GM10266 (cell line): ENCODE data around the gene WDFY2.

Experiments used
- DNase-seq: peaks from one replicate; pipeline ENCODE4 v3.0.0; 2012; ENCODE audit errors: extremely low spot score
- CTCF ChIP-seq: IDR thresholded peaks from 2 replicates; pipeline ENCODE4 v1.5.1; 2012; ENCODE audit warnings: mild to moderate bottlenecking, low read depth; ENCODE audit not compliant: control insufficient read depth, insufficient read depth; ENCODE audit errors: missing control alignments

Gene WDFY2

GRCh38 chr13:51614350-51614786, 30.1 kb downstream of the WDFY2 start:
- DNase-seq = peak; percentile 44
- no peak for TF ChIP-seq CTCF

DNA sequence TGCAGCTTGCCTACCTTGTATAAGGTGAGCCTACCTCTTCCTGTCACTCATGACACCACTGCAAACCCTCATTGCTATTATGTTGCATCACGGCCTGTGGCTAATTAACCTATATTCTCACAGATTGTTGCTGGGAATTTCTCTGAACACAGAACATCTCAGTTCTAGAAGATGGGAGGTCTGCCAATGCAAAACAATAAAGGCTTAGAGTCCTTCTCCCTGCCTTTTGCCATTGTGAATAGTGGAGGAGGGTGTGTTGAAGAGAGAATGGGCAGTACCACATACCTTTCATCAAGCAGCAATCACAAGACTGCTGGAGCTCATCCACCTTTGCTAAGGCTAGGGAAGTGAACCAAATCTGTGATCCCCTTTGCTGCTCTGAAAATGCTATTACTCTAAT, 34.4 kb downstream of the WDFY2 start:
- DNase-seq = no peak
- no peak for TF ChIP-seq CTCF

GRCh38 chr13:51619614-51620013, 35.4 kb downstream of the WDFY2 start:
- no peak for DNase-seq

DNA sequence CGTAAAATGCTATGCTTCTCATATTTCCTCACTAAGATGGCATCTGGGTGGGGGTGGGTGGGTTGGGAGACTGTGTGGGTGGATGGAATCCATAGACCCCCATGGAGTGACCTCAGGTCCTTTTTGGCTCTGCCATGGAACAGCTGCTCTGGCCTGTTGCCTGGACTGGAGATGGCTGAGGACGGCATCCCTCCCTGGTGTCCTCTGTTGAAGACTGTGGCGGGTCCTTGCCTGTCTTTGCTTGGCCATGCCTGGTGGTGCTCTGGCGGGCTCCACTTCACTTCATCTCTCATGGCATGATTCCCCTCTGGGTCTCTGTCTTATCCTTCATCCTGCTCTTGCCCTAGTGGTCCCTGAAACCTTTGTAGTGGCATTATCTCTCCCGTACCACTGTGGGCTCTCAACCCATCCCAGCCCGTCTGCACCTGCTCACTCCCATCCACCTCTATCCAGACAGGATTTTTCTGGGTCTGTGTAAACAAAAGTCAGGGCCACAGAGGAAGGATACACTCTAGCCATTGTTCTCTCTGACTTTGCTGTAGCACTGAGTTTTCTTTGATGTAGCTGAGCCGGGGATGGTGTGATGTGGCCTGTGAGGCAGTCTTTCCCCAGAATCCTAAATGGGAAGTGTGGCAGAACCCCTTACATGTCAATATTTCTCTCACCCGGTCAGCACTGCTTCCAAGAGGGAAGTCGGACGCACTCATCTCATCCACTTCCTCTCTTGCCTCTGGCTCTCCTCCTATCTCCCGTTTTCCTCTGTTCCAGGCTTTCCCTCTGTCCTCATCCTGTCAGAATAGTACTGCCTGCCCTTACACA, 36.1 kb downstream of the WDFY2 start:
- no peak for TF ChIP-seq CTCF
- no peak for DNase-seq

More at GRCh38 chr13:51619614-51620013, 35.4 kb downstream of the WDFY2 start:
- TF ChIP-seq CTCF = no peak

- TF ChIP-seq CTCF = no peak
Measured at GRCh38 chr13:51621602-51622001, 37.3 kb downstream of the WDFY2 start.

GRCh38 chr13:51623473-51623872, 39.2 kb downstream of the WDFY2 start:
- TF ChIP-seq CTCF = no peak
- DNase-seq = no peak

More at GRCh38 chr13:51621602-51622001, 37.3 kb downstream of the WDFY2 start:
- DNase-seq = no peak

DNA sequence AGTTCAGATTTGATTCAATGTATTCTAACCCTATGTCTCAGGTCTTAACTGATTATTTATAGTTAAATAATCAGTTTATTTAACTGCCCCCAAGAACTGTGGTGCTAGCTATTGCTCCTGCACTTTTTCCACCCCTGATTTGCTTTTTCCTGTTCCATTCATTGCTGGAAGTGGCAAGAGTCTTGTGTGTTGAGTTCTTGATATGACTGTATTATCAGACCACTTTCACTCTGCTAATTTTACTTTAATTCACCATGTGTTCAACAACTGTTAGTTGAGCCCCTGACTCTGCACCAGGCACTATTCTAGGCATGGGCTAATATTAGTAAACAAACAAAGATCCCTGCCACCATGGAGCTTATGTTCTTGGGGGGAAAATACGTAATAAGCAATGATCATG, 39.9 kb downstream of the WDFY2 start:
- no peak for TF ChIP-seq CTCF
- no peak for DNase-seq
